SH-SY5Y (cell line): ENCODE data around the gene SP100.

ENCODE experiments used
- GATA2 ChIP-seq: IDR thresholded peaks from 2 replicates; pipeline ENCODE4 v1.6.1; 2011; ENCODE audit warnings: mild to moderate bottlenecking, low read depth, low read length
- GATA3 ChIP-seq: IDR thresholded peaks from 2 replicates; pipeline ENCODE4 v1.6.1; 2011; ENCODE audit warnings: low read depth, mild to moderate bottlenecking, low read length, moderate library complexity

SP100 gene

GRCh38 chr2:230443541-230443940 is 27.5 kb downstream of the SP100 start:
- no peak for TF ChIP-seq GATA2

- TF ChIP-seq GATA2 = no peak
- no peak for TF ChIP-seq GATA3
These were observed 28.8 kb downstream of the SP100 start for GRCh38 chr2:230444832-230445231.

GRCh38 chr2:230447036-230447435 is 31.0 kb downstream of the SP100 start:
- TF ChIP-seq GATA2 = no peak
- TF ChIP-seq GATA3 = no peak

- TF ChIP-seq GATA3 = no peak
- TF ChIP-seq GATA2 = no peak
These were observed 31.8 kb downstream of the SP100 start for GRCh38 chr2:230447455-230448451.

GRCh38 chr2:230449901-230450467 is 34.0 kb downstream of the SP100 start:
- TF ChIP-seq GATA2 = no peak
- TF ChIP-seq GATA3 = no peak

GRCh38 chr2:230453006-230453405 is 37.0 kb downstream of the SP100 start:
- TF ChIP-seq GATA3 (no peak), GATA2 (no peak)

GRCh38 chr2:230455005-230455684 is 39.1 kb downstream of the SP100 start:
- TF ChIP-seq GATA2 (no peak), GATA3 (no peak)

GRCh38 chr2:230457073-230457768 is 41.2 kb downstream of the SP100 start:
- no peak for TF ChIP-seq GATA2
- TF ChIP-seq GATA3 = no peak

- TF ChIP-seq GATA2 = no peak
- TF ChIP-seq GATA3 = no peak
These were observed 41.8 kb downstream of the SP100 start for GRCh38 chr2:230457793-230458192.

- no peak for TF ChIP-seq GATA3
- no peak for TF ChIP-seq GATA2
These were observed 43.2 kb downstream of the SP100 start for GRCh38 chr2:230459216-230459615.

- TF ChIP-seq GATA3 = no peak
These were observed 55.1 kb downstream of the SP100 start for GRCh38 chr2:230471074-230471473.

- TF ChIP-seq GATA2 (no peak), GATA3 (no peak)
These were observed 56.6 kb downstream of the SP100 start for GRCh38 chr2:230472621-230473018.

- TF ChIP-seq GATA3 (no peak), GATA2 (no peak)
These were observed 57.4 kb downstream of the SP100 start for GRCh38 chr2:230473378-230473777.

- TF ChIP-seq GATA3 (no peak), GATA2 (no peak)
These were observed 59.1 kb downstream of the SP100 start for GRCh38 chr2:230475143-230475542.

- TF ChIP-seq GATA3 (no peak), GATA2 (no peak)
These were observed 69.9 kb downstream of the SP100 start for GRCh38 chr2:230485801-230486341.

- TF ChIP-seq GATA2 (no peak), GATA3 (no peak)
These were observed 76.1 kb downstream of the SP100 start for GRCh38 chr2:230492107-230492506.
